ES-I3 (cell line): Measurements from ENCODE around the gene KLHL12.

ENCODE experiments used
- H3K36me3 ChIP-seq: 2 replicates; pipeline ENCODE4 v1.6.1; 2013; ENCODE audit warnings: mild to moderate bottlenecking, low read length, control low read depth, moderate library complexity; ENCODE audit not compliant: insufficient read depth
- H3K4me1 ChIP-seq: 2 replicates; pipeline ENCODE4 v1.6.1; 2013; ENCODE audit warnings: mild to moderate bottlenecking, control low read depth, low read length; ENCODE audit not compliant: insufficient read depth
- H3K9ac ChIP-seq: 2 replicates; pipeline ENCODE4 v1.6.1; 2013; ENCODE audit warnings: low read depth, mild to moderate bottlenecking, low read length, moderate library complexity
- H3K9me3 ChIP-seq: 2 replicates; pipeline ENCODE4 v1.6.1; 2013; ENCODE audit warnings: mild to moderate bottlenecking, low read length, moderate library complexity; ENCODE audit not compliant: control insufficient read depth, insufficient read depth

KLHL12 gene

GRCh38 chr1:202856014-202856413, 71.0 kb downstream of the KLHL12 start:
- H3K9me3 ChIP-seq = no peaks in the 10 kb centered on the region
- no peak overlapping the region for H3K9ac ChIP-seq
- peaks cover 10% of the 10 kb centered on the region; the same call in 1 of the 2 replicates for H3K36me3 ChIP-seq
- H3K4me1 ChIP-seq = no peaks in the 10 kb centered on the region

GRCh38 chr1:202854787-202855186, 72.2 kb downstream of the KLHL12 start:
- Histone ChIP-seq H3K9me3 (no peaks in the 10 kb centered on the region), H3K4me1 (no peaks in the 10 kb centered on the region), H3K9ac (no peak overlapping the region), H3K36me3 (peaks cover 10% of the 10 kb centered on the region; the same call in 1 of the 2 replicates)

- H3K9ac ChIP-seq = no peak overlapping the region
- H3K9me3 ChIP-seq = no peaks in the 10 kb centered on the region
- H3K36me3 ChIP-seq = peaks cover 6% of the 10 kb centered on the region; the same call in 1 of the 2 replicates
- H3K4me1 ChIP-seq = no peaks in the 10 kb centered on the region
Observed at GRCh38 chr1:202852163-202852904, 74.7 kb downstream of the KLHL12 start.

- Histone ChIP-seq H3K9me3 (no peaks in the 10 kb centered on the region), H3K9ac (no peak overlapping the region), H3K4me1 (no peaks in the 10 kb centered on the region), H3K36me3 (no peaks in the 10 kb centered on the region; the same call in 1 of the 2 replicates)
Observed at GRCh38 chr1:202850593-202851362, 76.3 kb downstream of the KLHL12 start.

- H3K9me3 ChIP-seq = no peaks in the 10 kb centered on the region
- H3K4me1 ChIP-seq = peaks cover 8% of the 10 kb centered on the region; the same call in 1 of the 2 replicates
- H3K36me3 ChIP-seq = no peaks in the 10 kb centered on the region
- no peak overlapping the region for H3K9ac ChIP-seq
Observed at GRCh38 chr1:202848191-202848542, 78.9 kb downstream of the KLHL12 start.

GRCh38 chr1:202844935-202845334, 82.1 kb downstream of the KLHL12 start:
- Histone ChIP-seq H3K9me3 (no peaks in the 10 kb centered on the region), H3K36me3 (no peaks in the 10 kb centered on the region), H3K4me1 (peaks cover 8% of the 10 kb centered on the region; the same call in 1 of the 2 replicates), H3K9ac (no peak overlapping the region)

GRCh38 chr1:202844259-202844658, 82.8 kb downstream of the KLHL12 start:
- H3K9ac ChIP-seq = no peak overlapping the region
- H3K4me1 ChIP-seq = peaks cover 8% of the 10 kb centered on the region; the same call in 1 of the 2 replicates
- no peaks in the 10 kb centered on the region for H3K36me3 ChIP-seq
- H3K9me3 ChIP-seq = no peaks in the 10 kb centered on the region

- Histone ChIP-seq H3K9me3 (no peaks in the 10 kb centered on the region), H3K4me1 (peaks cover 9% of the 10 kb centered on the region; the same call in 1 of the 2 replicates), H3K36me3 (no peaks in the 10 kb centered on the region), H3K9ac (no peak overlapping the region)
Observed at GRCh38 chr1:202843081-202843480, 84.0 kb downstream of the KLHL12 start.
